Activated CD8-positive, alpha-beta memory T cell treated with anti-CD3 and anti-CD28 coated beads, Interleukin-2, amount 50 U/mL, for 48 hours (primary cell): ENCODE measurements around the gene TFCP2.
"Not testable (repeated sequence)": the region's sequence is repeated elsewhere in the genome, so short reads cannot be mapped to it uniquely, and the experiment has no call there.

ENCODE experiments used
- DNase-seq: peaks from one replicate; pipeline ENCODE4 v3.0.0-alpha.2; 2020

TFCP2 gene

GRCh38 chr12:51080136-51080535 is 92.8 kb downstream of the TFCP2 start:
- no peak for DNase-seq

- DNase-seq = not testable (repeated sequence)
Observed at GRCh38 chr12:51078866-51079265, 94.1 kb downstream of the TFCP2 start.

- not testable (repeated sequence) for DNase-seq
Observed at GRCh38 chr12:51078346-51078745, 94.6 kb downstream of the TFCP2 start.

GRCh38 chr12:51077930-51078329 is 95.0 kb downstream of the TFCP2 start:
- no peak for DNase-seq

- no peak for DNase-seq
Observed at GRCh38 chr12:51076236-51076930, 96.6 kb downstream of the TFCP2 start.

GRCh38 chr12:51075390-51075789 is 97.5 kb downstream of the TFCP2 start:
- no peak for DNase-seq

- DNase-seq = no peak
Observed at GRCh38 chr12:51071663-51072062, 101.3 kb downstream of the TFCP2 start.

GRCh38 chr12:51070004-51070403 is 102.9 kb downstream of the TFCP2 start:
- no peak for DNase-seq

GRCh38 chr12:51067771-51068170 is 105.2 kb downstream of the TFCP2 start:
- no peak for DNase-seq

- no peak for DNase-seq
Observed at GRCh38 chr12:51067229-51067628, 105.7 kb downstream of the TFCP2 start.

- DNase-seq = no peak
Observed at GRCh38 chr12:51065530-51065929, 107.4 kb downstream of the TFCP2 start.

- DNase-seq = no peak
Observed at GRCh38 chr12:51062631-51063397, 110.1 kb downstream of the TFCP2 start.

- no peak for DNase-seq
Observed at GRCh38 chr12:51059086-51059485, 113.8 kb downstream of the TFCP2 start.

GRCh38 chr12:51056242-51056641 is 116.7 kb downstream of the TFCP2 start:
- no peak for DNase-seq

- no peak for DNase-seq
Observed at GRCh38 chr12:51055060-51055459, 117.9 kb downstream of the TFCP2 start.

GRCh38 chr12:51051787-51052186 is 121.1 kb downstream of the TFCP2 start:
- DNase-seq = no peak

- DNase-seq = no peak
Observed at GRCh38 chr12:51049525-51049924, 123.4 kb downstream of the TFCP2 start.

- no peak for DNase-seq
Observed at GRCh38 chr12:51048661-51049251, 124.2 kb downstream of the TFCP2 start.

- DNase-seq = peak; percentile 94
Observed at GRCh38 chr12:51047655-51048540, 125.0 kb downstream of the TFCP2 start, which contains the start of gene LETMD1. LETMD1 (plus strand) TSS chr12:51048327; CDS start chr12:51048357, 30 bp downstream.
